Mucosa of gallbladder (tissue), 1 donor: ENCODE data around the gene METTL6. TPM values are rescaled to one million over a fixed set of nuclear protein-coding genes. Genes with fewer than 3 reads are reported as not detected.
"Not testable (repeated sequence)": the region's sequence is repeated elsewhere in the genome, so short reads cannot be mapped to it uniquely, and the experiment has no call there.

Source experiments
- DNase-seq: peaks from one replicate; pipeline ENCODE4 v3.0.0-alpha.2; 2020; ENCODE audit warnings: low spot score
- total RNA-seq: library from RNA; stranded (reverse); gene quantifications from one replicate; pipeline ENCODE4 v1.2.1, GENCODE V29; 2021
- donor health status: DM: no; HTN: no; CAD: no.

The METTL6 gene, protein sequence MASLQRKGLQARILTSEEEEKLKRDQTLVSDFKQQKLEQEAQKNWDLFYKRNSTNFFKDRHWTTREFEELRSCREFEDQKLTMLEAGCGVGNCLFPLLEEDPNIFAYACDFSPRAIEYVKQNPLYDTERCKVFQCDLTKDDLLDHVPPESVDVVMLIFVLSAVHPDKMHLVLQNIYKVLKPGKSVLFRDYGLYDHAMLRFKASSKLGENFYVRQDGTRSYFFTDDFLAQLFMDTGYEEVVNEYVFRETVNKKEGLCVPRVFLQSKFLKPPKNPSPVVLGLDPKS
- 13.1 TPM for total RNA-seq

- DNase-seq: peak; percentile 82
Measured at GRCh38 chr3:15427182-15427880, at the start of gene METTL6, which contains the start of gene EAF1. Gene METTL6 (minus strand): TSS chr3:15427544. CDS start chr3:15426511, 1,033 bp downstream. Gene EAF1 (plus strand): TSS chr3:15427598. CDS start chr3:15427780, 182 bp downstream.

GRCh38 chr3:15476378-15476777 is 49.0 kb upstream of the METTL6 start:
- no peak for DNase-seq

DNA sequence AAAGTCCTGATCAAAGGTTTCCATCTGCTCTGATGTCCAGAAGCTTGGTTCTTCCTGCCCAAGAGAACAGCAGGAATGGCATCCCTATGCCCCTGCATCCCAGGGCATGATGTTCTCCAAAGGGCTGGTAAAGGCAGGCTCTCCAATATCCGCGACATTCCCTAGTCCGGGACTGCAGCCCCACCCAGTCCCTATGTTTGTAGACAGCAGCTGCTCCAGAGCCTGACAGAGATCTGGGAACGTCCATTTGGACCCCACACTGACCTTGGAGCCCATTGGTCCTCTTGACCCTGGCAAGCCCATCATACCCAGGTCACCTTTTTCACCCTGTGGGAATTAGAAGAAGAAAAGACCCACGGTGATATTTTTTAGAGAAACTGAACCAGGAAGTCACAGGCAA is 47.8 kb upstream of the METTL6 start:
- no peak for DNase-seq

DNA sequence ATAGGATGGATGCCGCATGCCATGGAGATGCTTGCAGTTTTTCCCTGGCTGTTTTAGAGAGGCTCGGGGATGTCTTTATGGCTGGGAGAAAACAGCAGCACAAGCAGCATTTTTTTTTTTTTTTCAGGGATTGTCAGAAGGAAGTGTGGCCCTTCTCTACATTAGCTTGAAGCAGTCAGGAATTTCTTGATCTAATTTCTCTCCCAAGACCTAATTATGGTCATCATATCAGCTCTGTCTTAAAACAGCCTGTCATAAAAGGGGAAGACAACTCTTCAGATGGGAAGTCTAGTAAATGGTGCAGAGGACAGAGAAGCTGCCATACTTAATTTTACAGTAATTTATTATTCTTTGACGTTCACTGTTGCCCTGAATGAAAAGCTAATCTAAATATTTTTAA is 44.5 kb upstream of the METTL6 start:
- DNase-seq: no peak

DNA sequence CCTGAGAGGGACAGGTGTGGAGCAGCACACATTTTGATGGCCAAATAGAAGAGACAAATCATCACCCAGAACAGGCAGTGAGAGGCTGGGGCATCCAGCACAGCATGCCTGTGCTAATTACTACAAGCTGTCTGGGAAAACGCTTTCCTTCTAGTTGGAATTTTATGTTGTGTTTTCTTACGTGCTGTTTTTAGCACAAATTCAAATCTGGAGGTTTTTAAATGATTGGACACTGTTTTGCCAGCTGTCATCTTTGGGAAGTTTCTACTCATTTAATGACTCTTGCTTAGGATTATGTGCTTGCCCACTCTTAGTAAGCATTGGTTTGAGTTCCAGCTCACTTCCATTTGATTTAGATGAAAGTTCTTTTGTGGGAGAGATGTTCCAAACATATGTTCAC is 43.5 kb upstream of the METTL6 start:
- no peak for DNase-seq

DNA sequence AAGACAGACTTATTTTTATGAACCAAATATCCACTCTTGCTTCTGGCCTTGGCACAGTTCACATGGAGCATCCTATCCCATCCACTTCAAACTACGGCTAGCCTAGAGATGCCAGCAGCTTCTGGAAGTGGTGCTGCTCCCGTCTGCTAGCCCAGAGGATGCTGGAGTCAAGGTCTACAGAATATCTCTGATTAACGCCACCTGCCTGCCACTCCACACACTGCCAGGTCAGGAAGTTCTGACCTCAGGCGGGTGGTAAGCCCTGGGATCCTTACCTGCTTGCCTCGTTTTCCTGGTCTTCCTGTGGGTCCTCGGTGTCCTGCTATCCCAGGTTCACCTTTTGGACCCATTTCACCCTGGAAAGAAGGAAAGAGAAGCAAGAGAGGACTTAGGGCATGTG is 42.9 kb upstream of the METTL6 start:
- DNase-seq: no peak

DNA sequence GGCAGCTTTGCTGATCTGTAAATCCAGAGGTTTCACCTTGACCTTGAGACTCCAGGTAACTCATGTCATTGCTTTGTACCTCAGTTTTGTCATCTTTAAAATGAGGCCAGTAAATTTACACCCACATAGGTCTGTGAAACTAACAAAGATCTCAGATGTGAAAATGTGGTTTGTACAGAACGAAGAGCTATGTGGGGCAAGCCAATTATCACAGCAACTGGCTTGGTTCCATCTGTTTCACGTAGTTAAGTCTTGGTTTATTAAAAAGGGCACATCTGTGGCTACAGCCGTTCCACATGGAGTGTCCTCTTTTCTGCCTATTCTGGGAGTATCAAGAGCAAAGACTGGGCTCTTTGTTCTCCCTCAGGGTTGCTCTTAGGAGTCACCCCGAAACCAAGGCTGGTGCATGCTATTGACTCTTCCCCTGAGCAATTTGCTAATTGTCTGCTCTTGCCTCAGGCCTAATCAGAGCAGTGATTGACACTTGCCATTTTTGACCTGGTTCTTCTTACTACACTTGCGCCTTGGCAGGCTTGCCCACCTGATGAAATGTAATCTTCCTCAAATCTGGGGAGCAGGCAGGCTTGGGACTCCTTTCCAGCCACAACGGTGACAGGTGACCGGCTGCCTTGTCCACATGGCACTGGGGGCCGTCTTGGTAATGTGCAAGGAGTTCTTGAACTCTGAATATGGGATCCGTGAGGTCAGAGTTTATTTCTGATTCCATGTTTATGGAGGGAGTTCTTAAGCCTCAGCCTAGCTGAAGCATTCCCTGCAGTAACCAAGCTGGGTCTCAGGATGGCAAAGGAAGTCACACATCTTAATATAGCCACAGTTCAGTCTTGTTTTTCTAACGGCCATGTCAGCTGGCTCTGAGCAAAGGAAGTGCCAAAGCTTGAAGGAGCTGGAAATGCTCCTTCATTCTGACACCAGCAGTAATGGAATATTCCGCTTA is 40.2 kb upstream of the METTL6 start:
- DNase-seq: no peak

GRCh38 chr3:15465876-15466585 is 38.7 kb upstream of the METTL6 start:
- no peak for DNase-seq

DNA sequence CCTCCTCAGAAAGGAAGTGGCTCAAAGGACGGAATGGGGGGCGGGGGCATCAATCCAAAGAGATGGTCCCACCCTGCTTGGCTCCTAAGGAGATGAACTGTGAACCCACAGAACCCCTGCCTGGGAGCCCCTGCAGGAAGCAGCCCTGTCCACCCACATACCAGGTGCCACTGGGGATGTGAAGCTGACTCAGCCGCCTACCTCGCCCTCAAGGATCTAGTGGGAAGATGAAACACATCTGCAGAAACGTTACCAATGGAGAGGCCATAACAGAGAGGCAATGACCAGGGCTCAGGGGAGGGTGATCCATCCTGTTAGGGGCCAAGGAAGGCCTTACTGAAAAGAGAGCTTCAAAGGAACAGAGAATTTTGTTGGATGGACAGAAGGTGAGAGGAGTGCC is 35.1 kb upstream of the METTL6 start:
- no peak for DNase-seq

DNA sequence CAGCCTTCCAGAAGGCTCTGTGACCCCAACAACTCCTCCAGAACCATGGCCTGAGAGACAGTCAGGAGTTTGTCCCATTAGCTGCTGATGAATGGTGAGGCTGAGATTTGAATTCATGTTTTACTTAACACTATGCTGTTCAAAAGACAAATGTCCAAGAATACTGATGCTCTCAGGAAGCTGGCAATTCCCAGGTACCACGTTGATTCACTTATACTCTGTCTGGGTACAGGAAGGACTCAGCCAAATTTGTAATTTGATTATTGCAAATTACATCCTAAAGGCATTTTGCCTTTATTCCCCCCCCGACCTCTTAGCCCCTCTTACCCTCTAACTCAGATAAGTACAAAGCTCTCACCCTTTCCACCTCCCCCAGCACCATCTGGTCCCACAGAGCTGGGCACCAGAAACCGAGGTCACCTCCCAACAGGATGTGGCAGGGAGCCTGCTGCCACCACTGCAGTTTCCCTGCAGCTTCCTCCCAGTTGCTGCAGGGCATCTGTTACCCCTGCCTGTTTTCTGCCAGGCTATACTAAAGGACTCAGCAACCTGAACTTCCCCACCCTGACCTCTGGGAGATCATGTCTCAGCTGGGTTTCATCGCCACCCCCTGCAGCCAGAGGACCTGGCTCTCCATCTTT is 33.7 kb upstream of the METTL6 start:
- DNase-seq: no peak

DNA sequence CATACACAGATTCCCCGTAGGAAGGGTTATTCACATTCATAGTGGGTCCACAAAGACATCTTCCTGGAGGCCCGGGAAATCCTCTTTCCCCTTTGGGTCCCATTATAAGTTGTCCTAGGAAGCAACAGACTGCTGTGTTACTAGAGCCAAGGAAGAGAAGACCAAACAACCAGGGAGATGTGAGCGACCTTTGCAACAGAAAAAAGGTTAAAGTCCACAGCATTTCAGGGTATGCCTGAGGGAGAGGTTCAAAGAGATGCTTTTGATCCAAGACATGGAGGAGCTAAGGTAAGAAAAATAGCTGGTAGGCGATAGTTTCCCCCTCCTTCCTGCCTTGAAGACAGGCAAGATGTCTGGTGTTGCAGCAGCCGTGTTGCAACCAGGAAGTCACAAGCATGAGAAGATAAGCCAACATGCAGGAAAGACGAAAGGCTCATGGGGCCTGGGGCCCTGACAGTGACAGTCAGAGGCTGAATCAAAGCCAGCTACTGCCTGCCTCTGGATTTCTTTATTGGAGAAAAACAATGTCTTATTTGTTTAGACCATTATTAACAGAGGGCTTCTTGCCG is 31.0 kb upstream of the METTL6 start:
- no peak for DNase-seq

DNA sequence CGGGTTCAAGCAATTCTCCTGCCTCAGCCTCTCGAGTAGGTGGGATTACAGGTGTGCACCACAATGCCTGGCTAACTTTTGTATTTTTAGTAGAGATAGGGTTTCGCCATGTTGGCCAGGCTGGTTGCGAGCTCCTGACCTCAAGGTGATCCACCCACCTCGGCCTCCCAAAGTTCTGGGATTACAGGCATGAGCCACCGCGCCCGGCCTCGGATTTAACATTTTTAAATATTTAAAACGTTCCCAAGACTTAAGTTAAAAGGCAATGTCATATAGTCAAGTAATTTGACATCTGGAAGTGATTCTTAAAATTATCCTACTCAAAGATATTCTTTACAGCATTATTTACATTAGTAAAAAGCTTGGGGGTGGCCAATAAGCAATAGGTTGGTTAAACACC is 29.6 kb upstream of the METTL6 start:
- not testable (repeated sequence) for DNase-seq

GRCh38 chr3:15456321-15456720 is 29.0 kb upstream of the METTL6 start:
- DNase-seq: no peak

GRCh38 chr3:15455756-15456155 is 28.4 kb upstream of the METTL6 start:
- no peak for DNase-seq

GRCh38 chr3:15454965-15455364 is 27.6 kb upstream of the METTL6 start:
- DNase-seq: no peak

GRCh38 chr3:15453991-15454625 is 26.8 kb upstream of the METTL6 start:
- DNase-seq: no peak

DNA sequence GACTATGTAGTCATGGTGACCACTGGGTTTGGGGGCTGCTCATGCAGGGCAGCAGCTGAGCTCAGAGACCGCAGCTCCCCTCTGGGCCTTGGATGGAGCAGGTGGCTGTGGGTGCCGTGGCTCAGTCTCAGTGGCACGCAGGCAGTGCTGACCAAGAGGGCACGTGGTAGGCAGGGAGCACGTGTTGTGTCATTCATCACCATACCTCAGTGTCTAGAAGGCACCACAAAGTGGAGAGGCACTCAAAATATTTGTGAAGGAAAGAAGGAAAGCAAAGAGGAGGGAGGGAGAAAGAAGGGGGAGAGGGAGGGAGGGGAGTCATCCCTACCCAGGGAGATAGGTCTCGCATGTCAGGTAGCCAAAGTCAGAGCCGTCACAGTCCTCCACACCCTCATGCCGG is 26.2 kb upstream of the METTL6 start:
- DNase-seq: no peak

DNA sequence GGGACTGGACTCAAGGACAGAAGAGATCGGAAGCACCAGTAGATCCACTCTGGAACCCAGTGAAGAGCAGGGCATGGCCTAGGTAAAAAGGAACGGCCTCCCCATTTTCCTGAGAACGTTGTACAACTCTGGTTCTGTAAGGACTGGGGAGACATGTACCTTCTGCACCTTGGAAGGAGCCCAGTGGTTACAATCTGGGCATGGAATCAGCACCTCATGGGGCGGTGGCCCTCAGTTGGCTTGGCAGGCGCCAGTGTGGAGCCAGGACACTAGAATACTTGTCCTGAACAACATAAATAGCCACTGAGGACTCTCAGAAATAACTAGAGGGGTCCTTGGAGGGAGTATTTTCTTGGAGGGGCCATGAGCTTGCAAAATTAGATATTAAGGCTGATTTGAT is 25.6 kb upstream of the METTL6 start:
- no peak for DNase-seq

DNA sequence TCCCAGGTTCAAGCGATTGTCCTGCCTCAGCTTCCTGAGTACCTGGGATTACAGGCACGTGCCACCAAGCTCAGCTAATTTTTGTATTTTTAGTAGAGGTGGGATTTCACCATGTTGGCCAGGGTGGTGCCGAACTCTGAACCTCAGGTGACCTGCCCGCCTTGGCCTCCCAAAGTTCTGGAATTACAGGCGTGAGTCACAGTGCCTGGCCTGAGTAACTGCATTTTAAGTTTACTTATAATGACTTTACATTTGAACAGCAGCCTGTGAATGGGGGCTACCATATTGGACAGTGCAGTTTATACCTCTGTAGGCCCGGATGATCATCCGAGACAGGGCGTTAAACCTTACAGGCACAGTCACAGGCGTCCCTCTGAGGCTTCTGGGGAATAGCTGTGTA is 24.8 kb upstream of the METTL6 start:
- DNase-seq: no peak
